ENCODE data around the gene PRTN3.
"Not testable (repeated sequence)": the region's sequence is repeated elsewhere in the genome, so short reads cannot be mapped to it uniquely, and the experiment has no call there.

Gene PRTN3

DNA sequence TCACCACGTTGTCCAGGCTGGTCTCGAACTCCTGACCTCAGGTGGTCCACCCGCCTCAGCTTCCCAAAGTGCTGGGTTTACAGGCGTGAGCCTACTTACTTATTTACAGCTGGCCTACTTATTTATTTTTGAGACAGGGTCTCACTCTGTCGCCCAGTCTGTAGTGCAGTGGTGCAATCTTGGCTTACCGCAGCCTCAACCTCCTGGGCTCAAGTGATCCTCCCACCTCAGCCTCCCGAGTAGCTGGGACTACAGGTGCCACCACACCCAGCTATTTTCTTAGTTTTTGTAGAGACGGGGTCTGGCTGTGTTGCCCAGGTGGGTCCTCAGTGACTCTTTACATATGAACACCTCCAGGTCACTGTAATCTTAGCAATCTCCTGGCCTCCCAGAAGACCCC, 8.4 kb downstream of the PRTN3 start:
- not testable (repeated sequence) for DNase-seq

DNA sequence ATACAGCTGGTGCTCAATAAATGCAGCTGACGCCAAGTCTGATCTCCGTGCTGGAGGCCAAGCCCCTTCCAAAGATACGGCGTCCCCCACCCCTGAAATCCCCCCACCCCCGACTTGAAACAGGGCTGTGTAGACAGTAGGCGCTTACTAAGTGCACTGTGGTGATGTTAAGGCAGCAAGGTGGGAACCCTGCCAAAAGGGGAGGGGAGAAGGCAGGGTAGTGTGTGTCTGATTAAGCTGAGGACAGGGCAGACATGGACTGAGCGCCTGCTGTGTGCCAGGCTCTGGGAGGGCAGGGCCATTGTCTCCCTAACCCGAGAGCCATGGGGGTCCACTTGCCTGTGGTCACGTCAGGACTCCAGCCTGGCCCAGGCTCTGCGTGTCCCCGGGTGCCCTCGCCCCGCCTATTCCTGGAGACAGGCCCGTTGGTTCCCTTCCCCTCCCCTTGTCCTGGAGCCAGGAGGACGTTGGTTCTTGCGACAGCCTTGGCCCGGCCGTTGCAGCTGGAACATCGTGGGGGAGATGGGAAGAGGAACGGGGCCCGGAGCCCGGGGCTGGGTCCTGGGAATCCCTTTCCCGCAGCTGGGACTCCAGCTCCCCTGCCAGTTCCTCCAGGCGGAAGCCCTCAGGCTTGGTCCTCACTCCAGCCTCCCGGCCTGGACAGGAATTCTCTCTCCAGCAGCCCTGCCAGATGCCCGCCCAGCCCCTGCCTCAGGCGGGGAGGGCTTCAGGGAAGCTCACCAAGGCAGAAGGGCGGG, 9.6 kb downstream of the PRTN3 start:
- DNase-seq = peak; percentile 80

DNA sequence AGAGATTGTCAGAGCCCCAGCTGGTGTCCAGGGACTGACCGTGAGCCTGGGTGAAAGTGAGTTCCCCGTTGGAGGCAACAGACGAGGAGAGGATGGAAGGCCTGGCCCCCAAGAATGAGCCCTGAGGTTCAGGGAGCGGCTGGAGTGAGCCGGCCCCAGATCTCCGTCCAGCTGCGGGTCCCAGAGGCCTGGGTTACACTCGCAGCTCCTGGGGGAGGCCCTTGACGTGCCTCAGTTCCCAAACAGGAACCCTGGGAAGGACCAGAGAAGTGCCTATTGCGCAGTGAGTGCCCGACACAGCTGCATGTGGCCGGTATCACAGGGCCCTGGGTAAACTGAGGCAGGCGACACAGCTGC, 10.2 kb downstream of the PRTN3 start:
- no peak for DNase-seq

DNA sequence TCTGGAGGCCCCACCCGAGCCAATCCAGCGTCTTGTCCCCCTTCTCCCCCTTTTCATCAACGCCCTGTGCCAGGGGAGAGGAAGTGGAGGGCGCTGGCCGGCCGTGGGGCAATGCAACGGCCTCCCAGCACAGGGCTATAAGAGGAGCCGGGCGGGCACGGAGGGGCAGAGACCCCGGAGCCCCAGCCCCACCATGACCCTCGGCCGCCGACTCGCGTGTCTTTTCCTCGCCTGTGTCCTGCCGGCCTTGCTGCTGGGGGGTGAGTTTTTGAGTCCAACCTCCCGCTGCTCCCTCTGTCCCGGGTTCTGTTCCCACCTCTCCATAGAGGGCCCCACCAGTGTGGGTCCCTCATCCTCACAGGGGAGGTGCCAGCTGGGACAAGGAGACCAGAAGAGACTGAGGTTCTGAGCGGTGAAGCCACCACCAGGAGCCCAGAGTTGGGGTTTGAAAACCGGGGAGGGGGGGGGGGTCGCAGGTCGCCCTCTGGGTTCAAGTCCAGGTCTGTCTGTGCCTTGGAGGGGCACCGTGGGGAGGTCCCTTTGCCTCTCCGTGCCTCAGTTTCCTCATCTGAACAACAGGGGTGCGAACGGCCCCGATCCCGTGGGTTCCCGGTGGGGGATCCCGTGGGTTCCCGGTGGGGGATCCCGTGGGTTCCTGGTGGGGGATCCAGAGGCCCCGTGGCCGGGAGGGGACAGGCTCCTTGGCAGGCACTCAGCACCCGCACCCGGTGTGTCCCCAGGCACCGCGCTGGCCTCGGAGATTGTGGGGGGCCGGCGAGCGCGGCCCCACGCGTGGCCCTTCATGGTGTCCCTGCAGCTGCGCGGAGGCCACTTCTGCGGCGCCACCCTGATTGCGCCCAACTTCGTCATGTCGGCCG, 11.6 kb downstream of the PRTN3 start, which contains the start of gene ELANE:
Gene ELANE, plus strand, starts transcription at position 168 of the 878 bp plus-strand sequence. Its CDS starts 26 bp downstream, at position 194.
- DNase-seq = no peak

DNA sequence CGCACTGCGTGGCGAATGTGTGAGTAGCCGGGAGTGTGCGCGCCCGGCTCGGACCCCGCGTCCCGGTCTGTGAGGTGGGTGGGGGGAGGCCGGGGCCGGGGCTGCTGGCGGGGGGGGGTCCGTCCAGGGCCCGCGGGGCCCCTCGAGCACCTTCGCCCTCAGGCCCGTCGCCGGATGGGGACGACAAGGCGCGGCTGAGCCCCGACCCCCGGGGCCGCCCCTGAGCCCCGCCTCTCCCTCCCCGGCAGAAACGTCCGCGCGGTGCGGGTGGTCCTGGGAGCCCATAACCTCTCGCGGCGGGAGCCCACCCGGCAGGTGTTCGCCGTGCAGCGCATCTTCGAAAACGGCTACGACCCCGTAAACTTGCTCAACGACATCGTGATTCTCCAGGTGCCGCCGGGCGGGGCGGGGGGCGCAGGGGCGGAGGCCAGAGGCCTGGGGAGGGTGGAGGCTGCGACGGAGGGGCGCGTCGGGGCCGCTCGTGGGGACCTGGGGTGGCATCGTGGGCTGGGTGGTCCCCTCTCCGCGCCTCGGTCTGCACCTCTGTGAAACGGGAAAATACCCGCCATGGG, 12.3 kb downstream of the PRTN3 start:
- DNase-seq = no peak

DNA sequence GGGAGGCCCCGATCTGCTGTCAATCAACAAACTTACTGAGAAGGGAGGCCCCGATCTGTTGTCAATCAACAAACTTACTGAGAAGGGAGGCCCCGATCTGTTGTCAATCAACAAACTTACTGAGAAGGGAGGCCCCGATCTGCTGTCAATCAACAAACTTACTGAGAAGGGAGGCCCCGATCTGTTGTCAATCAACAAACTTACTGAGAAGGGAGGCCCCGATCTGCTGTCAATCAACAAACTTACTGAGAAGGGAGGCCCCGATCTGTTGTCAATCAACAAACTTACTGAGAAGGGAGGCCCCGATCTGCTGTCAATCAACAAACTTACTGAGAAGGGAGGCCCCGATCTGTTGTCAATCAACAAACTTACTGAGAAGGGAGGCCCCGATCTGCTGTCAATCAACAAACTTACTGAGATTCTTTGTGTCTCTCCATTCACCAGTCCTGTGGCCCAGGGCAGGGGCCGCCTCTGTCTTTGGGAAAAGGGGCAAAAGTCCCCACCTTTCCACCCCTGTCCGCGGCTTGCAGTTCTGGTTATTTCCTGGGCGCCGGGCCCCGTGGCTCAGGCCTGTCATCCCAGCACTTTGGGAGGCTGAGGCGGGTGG, 12.9 kb downstream of the PRTN3 start:
- DNase-seq = not testable (repeated sequence)

DNA sequence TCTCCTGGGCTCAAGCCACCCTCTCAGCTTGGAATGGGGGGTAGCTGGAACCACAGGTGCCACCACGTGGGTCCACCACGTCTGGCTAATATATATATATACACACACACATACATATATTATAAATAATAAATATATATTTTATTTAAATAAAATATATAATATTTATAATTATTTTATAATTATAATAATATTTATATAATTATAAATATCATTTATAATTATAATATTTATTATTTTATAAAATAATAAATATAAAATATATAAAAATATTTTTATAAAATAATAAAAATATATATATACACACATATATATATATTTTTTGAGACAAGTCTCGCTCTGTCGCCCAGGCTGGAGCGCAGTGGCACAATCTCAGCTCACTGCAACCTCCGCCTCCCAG, 13.8 kb downstream of the PRTN3 start:
- no peak for DNase-seq

DNA sequence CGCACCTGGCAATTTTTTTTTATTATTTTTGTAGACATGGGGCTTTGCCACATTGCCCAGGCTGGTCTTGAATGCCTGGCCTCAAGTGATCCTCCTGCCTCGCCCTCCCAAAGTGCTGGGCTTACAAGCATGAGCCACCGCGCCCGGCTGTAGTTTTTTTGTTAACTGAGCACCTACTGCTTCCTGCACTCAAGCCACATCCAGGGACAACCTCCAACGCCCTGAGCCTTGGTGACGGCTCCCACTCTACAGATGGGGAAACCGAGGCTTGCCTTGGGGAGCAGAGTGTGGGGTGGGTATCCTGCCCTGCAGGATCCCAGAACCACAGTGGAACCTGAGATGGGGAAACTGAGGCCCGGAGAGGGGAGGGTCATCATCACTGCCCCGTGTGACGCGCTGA, 14.3 kb downstream of the PRTN3 start:
- no peak for DNase-seq

DNA sequence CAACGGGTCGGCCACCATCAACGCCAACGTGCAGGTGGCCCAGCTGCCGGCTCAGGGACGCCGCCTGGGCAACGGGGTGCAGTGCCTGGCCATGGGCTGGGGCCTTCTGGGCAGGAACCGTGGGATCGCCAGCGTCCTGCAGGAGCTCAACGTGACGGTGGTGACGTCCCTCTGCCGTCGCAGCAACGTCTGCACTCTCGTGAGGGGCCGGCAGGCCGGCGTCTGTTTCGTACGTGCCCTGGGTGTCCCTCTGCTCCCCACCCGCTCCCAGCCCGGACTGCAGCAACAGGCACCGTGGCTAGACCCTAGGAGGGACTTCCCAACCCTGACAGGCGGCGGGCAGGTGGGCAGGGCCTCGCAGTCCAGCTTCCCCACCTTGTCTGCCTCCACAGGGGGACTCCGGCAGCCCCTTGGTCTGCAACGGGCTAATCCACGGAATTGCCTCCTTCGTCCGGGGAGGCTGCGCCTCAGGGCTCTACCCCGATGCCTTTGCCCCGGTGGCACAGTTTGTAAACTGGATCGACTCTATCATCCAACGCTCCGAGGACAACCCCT, 14.8 kb downstream of the PRTN3 start:
- no peak for DNase-seq

DNA sequence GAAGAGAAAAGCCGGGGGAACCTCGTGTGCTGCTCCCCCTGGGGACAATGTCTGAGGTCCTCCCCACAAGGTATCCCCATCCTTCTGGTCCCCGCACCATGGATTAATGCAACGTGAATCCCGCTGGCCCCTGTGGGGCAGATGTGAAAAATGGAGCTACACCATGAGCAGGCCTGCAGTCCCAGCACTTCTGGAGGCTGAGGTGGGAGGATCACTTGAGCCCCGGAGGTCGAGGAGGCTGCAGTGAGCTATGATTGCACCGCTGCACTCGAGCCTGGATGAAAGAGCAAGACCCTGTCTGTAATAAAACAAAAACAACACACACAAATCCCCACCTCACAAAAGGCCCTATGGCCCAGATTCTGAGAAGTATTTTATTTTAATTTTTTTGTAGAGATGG, 17.5 kb downstream of the PRTN3 start:
- no peak for DNase-seq

DNA sequence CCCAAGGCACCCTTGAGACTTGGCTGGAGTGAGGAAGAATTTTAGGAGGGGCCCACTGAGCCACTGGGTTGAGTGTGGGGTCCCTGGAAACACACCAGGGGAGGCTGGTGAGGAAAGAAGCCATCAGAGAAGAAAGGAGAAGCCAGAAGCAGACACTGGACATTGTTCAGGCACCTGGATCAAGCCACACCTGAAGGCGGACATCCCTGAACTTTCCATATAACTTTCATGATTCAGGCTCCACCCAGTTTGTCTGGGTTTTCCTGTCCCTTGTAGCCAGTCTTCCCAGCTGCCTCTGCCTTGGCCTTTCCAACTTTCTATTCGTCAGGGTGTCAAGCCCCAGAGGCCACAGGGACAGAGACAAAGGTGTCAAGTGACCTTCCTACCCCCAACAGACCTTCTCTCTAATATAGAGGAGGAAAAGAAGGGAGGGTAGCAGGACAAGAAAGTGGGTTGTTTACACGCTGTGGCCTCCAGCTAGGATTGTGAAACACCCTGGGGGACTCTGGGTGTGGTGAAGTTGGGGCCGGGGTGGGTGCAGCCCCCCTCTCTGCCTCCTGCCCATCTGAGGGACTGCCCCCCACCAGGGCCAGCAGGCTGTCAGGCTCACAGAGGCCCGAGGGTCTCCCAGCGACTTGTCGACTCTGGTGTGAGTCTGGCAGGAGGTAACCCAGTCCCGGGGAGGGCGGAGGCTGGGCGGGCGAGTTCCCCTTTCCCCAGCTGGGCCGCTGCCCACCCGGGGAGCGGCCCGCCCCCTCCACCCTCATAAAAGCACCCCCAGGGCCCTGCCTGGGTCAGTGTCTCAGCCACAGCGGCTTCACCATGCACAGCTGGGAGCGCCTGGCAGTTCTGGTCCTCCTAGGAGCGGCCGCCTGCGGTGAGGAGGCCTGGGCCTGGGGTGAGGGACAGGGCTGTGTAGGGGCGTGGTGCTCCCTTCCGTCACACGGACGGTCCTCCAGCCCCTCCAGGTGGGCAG, 18.4 kb downstream of the PRTN3 start, which contains the start of gene CFD:
Gene CFD, plus strand, starts transcription at position 797 of the 976 bp plus-strand sequence. Its CDS starts 26 bp downstream, at position 823.
- DNase-seq = no peak

DNA sequence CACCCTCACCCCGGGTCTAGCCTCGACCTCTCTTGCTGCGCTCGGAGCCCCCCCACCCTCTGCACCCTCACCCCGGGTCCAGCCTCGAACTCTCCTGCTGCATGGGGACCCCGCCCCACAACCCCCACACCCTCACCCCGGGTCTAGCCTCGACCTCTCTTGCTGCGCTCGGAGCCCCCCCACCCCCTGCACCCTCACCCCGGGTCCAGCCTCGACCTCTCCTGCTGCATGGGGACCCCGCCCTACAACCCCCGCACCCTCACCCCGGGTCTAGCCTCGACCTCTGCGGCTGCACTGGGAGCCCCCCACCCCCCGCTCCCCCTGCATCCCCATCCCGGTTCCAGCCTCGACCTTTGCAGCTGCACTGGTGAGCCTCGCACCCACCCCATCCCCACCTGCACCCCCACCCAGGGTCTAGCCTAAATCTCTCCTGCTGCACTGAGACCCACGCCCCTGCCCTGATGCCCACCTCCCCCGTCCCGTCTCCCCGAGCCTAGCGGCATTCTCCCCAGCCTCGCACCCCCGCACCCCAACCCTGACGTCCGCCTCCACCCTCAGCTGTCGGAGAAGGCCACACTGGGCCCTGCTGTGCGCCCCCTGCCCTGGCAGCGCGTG, 20.4 kb downstream of the PRTN3 start:
- DNase-seq = no peak

DNA sequence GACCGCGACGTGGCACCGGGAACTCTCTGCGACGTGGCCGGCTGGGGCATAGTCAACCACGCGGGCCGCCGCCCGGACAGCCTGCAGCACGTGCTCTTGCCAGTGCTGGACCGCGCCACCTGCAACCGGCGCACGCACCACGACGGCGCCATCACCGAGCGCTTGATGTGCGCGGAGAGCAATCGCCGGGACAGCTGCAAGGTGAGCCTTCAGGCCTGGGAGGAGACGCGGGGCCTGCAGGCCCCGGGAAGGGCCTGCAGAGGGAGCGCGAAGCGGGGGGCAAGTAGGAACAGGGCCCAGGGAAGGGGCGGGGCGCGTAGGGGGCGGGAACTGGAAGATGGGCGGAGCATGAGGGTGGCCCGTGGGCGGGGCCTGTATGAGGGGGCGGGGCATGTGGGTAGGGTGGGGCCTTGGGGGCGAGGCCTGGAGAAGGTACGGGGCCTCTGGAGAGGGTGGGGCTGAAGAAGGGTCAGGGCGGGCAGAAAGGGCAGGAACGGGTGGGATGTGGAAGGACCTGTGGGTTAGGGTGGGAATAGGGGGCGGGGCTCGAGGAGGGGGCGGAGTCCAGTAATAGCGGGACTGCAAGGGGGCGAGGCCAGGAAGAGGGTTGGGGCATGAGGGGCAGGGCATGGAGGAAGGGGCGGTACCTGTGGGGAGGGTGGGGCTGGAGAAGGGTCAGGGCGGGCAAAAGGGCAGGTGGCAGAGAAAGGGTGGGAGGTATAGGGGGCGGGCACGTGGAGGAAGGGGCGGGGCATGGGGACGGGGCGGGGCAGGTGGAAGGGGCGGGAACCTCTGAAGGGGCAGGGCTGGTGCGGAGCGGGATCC, 21.2 kb downstream of the PRTN3 start:
- peak; percentile 84 for DNase-seq

DNA sequence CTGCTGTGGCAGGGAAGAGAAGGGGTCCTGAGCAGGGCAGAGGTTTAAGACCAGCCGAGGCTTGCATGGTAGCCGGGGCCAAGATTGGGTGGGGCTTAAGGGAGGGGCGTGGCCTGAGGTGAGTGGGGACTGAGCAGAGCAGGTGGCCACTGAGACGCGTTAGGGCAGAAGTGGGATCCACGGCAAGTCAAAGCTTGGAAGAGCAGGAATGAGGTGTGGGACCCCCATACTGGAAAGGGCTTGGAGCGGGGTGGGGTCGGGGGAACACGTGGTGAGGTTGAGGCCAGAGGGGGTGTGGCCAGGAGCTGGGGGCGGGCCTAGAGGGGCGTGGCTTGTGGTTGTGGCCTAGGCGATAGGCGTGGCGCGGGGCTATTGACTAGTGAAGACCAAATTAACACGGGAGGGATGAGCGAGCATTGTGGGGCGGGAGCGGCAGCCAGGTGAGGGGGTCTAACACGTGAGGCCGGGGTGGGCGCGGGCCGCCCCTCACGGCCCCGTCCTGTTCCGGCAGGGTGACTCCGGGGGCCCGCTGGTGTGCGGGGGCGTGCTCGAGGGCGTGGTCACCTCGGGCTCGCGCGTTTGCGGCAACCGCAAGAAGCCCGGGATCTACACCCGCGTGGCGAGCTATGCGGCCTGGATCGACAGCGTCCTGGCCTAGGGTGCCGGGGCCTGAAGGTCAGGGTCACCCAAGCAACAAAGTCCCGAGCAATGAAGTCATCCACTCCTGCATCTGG, 21.9 kb downstream of the PRTN3 start:
- peak; percentile 71 for DNase-seq

DNA sequence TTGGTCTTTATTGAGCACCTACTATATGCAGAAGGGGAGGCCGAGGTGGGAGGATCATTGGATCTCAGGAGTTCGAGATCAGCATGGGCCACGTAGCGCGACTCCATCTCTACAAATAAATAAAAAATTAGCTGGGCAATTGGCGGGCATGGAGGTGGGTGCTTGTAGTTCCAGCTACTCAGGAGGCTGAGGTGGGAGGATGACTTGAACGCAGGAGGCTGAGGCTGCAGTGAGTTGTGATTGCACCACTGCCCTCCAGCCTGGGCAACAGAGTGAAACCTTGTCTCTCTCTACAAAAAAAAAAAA, 22.5 kb downstream of the PRTN3 start:
- no peak for DNase-seq

DNA sequence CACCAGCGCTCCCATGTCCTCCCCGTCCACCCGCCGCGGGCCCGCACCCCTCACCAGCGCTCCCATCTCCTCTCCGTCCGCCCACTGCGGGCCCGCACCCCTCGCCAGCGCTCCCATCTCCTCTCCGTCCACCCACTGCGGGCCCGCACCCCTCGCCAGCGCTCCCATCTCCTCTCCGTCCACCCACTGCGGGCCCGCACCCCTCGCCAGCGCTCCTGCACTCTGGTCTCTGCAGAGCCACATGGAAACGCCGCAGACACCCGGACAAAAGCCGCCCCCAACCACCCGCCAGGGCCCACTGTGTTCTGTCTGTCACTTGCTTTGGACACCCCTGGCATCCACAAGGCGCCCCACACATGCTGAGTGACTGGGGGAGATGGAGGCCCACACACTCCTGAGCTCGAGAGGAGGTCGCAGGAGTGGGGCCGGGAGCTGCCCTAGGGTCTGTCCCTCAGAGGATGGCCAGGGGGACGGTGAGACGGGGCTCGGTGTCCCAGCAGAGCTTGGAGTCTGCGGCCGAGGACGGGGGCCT, 26.0 kb downstream of the PRTN3 start:
- DNase-seq = no peak

DNA sequence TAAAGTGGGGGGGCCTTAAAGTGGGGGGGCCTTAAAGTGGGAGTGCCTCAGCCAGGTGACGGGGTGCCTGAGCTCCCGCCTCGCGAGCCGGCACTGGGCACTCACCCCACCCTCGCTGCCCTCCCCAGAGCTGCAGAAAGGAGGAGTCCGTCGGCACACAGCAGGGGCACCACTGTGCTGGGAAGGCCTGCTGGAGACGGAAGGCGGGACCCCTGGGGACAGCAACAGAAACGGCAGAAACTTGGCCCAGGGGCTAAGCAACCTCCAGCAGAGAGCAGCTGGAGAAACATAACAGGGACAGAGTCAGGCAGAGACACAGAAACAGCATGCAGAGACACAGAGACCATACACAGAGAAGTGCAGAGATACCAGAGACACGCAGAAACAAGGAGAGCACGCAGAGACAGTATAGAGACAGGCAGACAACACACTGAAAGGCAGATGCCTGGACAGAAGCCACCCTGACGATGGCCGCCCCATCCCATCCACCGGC, 26.5 kb downstream of the PRTN3 start:
- DNase-seq = no peak

DNA sequence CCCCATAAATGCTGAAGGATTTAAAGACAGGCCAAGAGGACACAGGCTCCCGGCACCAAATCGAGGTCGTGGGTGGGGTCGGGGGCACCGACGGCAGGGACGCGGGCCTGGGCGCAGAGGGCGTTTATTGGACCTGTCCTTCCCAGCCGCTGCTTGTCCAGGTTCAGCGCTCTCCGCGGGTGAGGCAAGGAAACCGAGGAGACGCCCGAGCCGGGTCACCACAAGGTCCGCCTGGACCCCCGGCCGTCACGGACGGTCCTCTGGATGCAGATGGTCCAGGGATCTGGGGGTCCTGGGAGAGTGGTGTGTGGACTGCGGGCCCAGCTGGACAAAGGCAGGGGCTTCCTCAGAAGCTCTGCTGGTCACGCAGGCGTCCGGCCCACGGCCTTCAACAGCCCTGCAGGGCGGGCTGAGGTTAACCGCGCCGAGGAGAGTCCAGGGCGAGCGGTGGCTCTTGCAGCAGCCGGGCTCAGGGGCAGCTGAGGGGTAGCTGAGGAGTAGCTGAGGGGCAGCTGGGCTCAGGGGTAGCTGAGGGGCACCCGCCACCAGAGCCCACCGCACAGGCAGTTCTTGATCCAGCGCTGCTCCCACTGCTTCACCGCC, 27.2 kb downstream of the PRTN3 start:
- DNase-seq = no peak
